Measurements from ENCODE around the gene CFAP157.

GRCh38 chr9:127705577-127706379 lies 1.0 kb upstream of the CFAP157 start:
- TF ChIP-seq POLR2AphosphoS5 (IDR thresholded peaks at IDR 0.05) (no peak), CTCF (IDR thresholded peaks at IDR 0.05) (no peak), POLR2A (IDR thresholded peaks at IDR 0.05) (no peak)

Data from suprapubic skin (tissue), 4 donors.